Measurements from ENCODE around the gene UMPS.

- TF ChIP-seq CTCF (optimal IDR thresholded peaks at IDR 0.05 in 1 of 3, IDR thresholded peaks at IDR 0.05 in 1 of 3, conservative IDR thresholded peaks at IDR 0.05 in 1 of 3; ENCODE audit: extremely low read depth in 1 of 3, insufficient read depth in 2 of 3, low read length in 3 of 3), result no peak
- no peak for TF ChIP-seq EZH2 (IDR thresholded peaks at IDR 0.05; ENCODE audit: low read length)
Observed at GRCh38 chr3:124781476-124782376, 51.5 kb downstream of the UMPS start.
